NCI-H526 (cell line): Measurements from ENCODE around the gene ABHD12.
"Not testable (repeated sequence)": the region's sequence is repeated elsewhere in the genome, so short reads cannot be mapped to it uniquely, and the experiment has no call there.

Experiments
- DNase-seq, 2 experiments: peaks; one replicate each; lab custom pipeline; 2025; lab: John Stamatoyannopoulos, UW

ABHD12 gene

GRCh38 chr20:25321991-25322390, 68.6 kb downstream of the ABHD12 start:
- no peak for DNase-seq

GRCh38 chr20:25321262-25321831, 69.3 kb downstream of the ABHD12 start:
- no peak for DNase-seq

GRCh38 chr20:25320035-25320800, 70.4 kb downstream of the ABHD12 start:
- DNase-seq, result no peak

- DNase-seq, result no peak
Measured at GRCh38 chr20:25319241-25320034, 71.2 kb downstream of the ABHD12 start.

- DNase-seq, result no peak
Measured at GRCh38 chr20:25318471-25319240, 72.0 kb downstream of the ABHD12 start.

GRCh38 chr20:25317351-25318075, 73.1 kb downstream of the ABHD12 start:
- no peak for DNase-seq

- no peak for DNase-seq
Measured at GRCh38 chr20:25316506-25317190, 74.0 kb downstream of the ABHD12 start.

- DNase-seq, result no peak
Measured at GRCh38 chr20:25315418-25316210, 75.0 kb downstream of the ABHD12 start.

- no peak for DNase-seq
Measured at GRCh38 chr20:25314497-25315417, 75.9 kb downstream of the ABHD12 start.

- DNase-seq, result no peak
Measured at GRCh38 chr20:25313593-25313992, 77.0 kb downstream of the ABHD12 start.

- not testable (repeated sequence) for DNase-seq
Measured at GRCh38 chr20:25312716-25313115, 77.9 kb downstream of the ABHD12 start.

- no peak for DNase-seq
Measured at GRCh38 chr20:25310921-25311728, 79.5 kb downstream of the ABHD12 start.

GRCh38 chr20:25310268-25310920, 80.2 kb downstream of the ABHD12 start:
- DNase-seq, result peak; percentile 28 to 65

- DNase-seq, result peak; percentile 43 to 77
Measured at GRCh38 chr20:25309395-25310267, 81.0 kb downstream of the ABHD12 start.

GRCh38 chr20:25308671-25309394, 81.8 kb downstream of the ABHD12 start:
- no peak for DNase-seq

- no peak for DNase-seq
Measured at GRCh38 chr20:25308083-25308491, 82.5 kb downstream of the ABHD12 start.
